Neuronal stem cell (in vitro differentiated cells): ENCODE data around the gene PCBP3.

Experiments
- DNase-seq: peaks from one replicate; pipeline ENCODE4 v3.0.0-alpha.2; 2013; ENCODE audit warnings: low spot score
- H2AFZ ChIP-seq: one replicate; pipeline ENCODE4 v1.6.1; 2013; ENCODE audit warnings: mild to moderate bottlenecking, low read length, inconsistent platforms
- H2AK5ac ChIP-seq: 2 replicates; pipeline ENCODE4 v1.6.1; 2013; ENCODE audit warnings: low read depth, mild to moderate bottlenecking, inconsistent platforms, low read length, moderate library complexity, mixed read lengths
- H2BK120ac ChIP-seq: 2 replicates; pipeline ENCODE4 v1.6.1; 2013; ENCODE audit warnings: low read depth, mild to moderate bottlenecking, inconsistent platforms, low read length, moderate library complexity, mixed read lengths
- H2BK12ac ChIP-seq: one replicate; pipeline ENCODE4 v1.6.1; 2013; ENCODE audit warnings: low read length, inconsistent platforms
- H2BK15ac ChIP-seq: 2 replicates; pipeline ENCODE4 v1.6.1; 2013; ENCODE audit warnings: mild to moderate bottlenecking, low read length, inconsistent platforms, mixed read lengths
- H2BK5ac ChIP-seq: one replicate; pipeline ENCODE4 v1.6.1; 2013; ENCODE audit warnings: inconsistent platforms, mild to moderate bottlenecking, low read length, moderate library complexity
- H3K14ac ChIP-seq: one replicate; pipeline ENCODE4 v1.6.1; 2013; ENCODE audit warnings: low read length, inconsistent platforms
- H3K18ac ChIP-seq: 2 replicates; pipeline ENCODE4 v1.6.1; 2013; ENCODE audit warnings: low read length, inconsistent platforms
- H3K23ac ChIP-seq: 2 replicates; pipeline ENCODE4 v1.6.1; 2013; ENCODE audit warnings: low read depth, mild to moderate bottlenecking, mixed read lengths, low read length, inconsistent platforms; ENCODE audit not compliant: poor library complexity
- H3K27ac ChIP-seq: replicated peaks from 3 replicates; pipeline ENCODE4 v1.5.1; 2013; ENCODE audit warnings: low read length, inconsistent platforms
- H3K27me3 ChIP-seq, 3 experiments: 2 replicates each; pipeline ENCODE4 v1.6.1; 2013; ENCODE audit warnings: low read length in 3 of 3, mild to moderate bottlenecking in 2 of 3, inconsistent platforms in 1 of 3, low read depth in 1 of 3, mixed read lengths in 1 of 3, moderate library complexity in 1 of 3; ENCODE audit not compliant: control insufficient read depth in 3 of 3, insufficient read depth in 3 of 3
- H3K36me3 ChIP-seq, 2 donors: replicated peaks in 1 of 2; 2 replicates each; pipeline ENCODE4 v1.6.1; 2013; ENCODE audit warnings: low read length in 2 of 2; ENCODE audit not compliant: control insufficient read depth in 2 of 2, insufficient read depth in 2 of 2
- H3K4ac ChIP-seq: 2 replicates; pipeline ENCODE4 v1.6.1; 2013; ENCODE audit warnings: inconsistent platforms, mild to moderate bottlenecking, low read length, moderate library complexity
- H3K4me1 ChIP-seq, 2 donors: 1 replicate in 1 of 2; 2 replicates in 1 of 2; pipeline ENCODE4 v1.6.1; 2013; ENCODE audit warnings: low read length in 2 of 2, low read depth in 1 of 2; ENCODE audit not compliant: control insufficient read depth in 2 of 2, insufficient read depth in 1 of 2
- H3K4me2 ChIP-seq: one replicate; pipeline ENCODE4 v1.6.1; 2013; ENCODE audit warnings: mild to moderate bottlenecking, low read length, inconsistent platforms; ENCODE audit not compliant: insufficient read depth, poor library complexity, severe bottlenecking
- H3K4me3 ChIP-seq, 2 donors: 2 replicates each; pipeline ENCODE4 v1.5.1; 2013; ENCODE audit warnings: low read length in 2 of 2, mild to moderate bottlenecking in 2 of 2, inconsistent platforms in 1 of 2, moderate library complexity in 1 of 2
- H3K79me1 ChIP-seq: one replicate; pipeline ENCODE4 v1.6.1; 2013; ENCODE audit warnings: low read depth, mild to moderate bottlenecking, inconsistent platforms, low read length, moderate library complexity
- H3K9ac ChIP-seq: one replicate; pipeline ENCODE4 v1.6.1; 2013; ENCODE audit warnings: mild to moderate bottlenecking, low read depth, low read length, inconsistent platforms; ENCODE audit not compliant: poor library complexity
- H3K9me3 ChIP-seq, 2 donors: replicated peaks in 1 of 2; 2 replicates each; pipeline versions ENCODE3 to v1.6.1; 2013; ENCODE audit warnings: low read length in 2 of 2, mild to moderate bottlenecking in 2 of 2, inconsistent platforms in 1 of 2, low read depth in 1 of 2, mixed read lengths in 1 of 2, moderate library complexity in 1 of 2; ENCODE audit not compliant: control insufficient read depth in 2 of 2, insufficient read depth in 1 of 2
- H4K8ac ChIP-seq: one replicate; pipeline ENCODE4 v1.6.1; 2013; ENCODE audit warnings: low read depth, mild to moderate bottlenecking, inconsistent platforms, low read length, moderate library complexity
- H4K91ac ChIP-seq: one replicate; pipeline ENCODE4 v1.6.1; 2013; ENCODE audit warnings: low read length, low read depth, mild to moderate bottlenecking, inconsistent platforms; ENCODE audit not compliant: poor library complexity
- WGBS, 2 donors: extraction: QIAGEN DNeasy Blood & Tissue Kit; methylation state at CpG; one replicate each; pipeline ENCODE4 v1.1.7; 2013; ENCODE audit warnings: missing lambda C conversion rate in 2 of 2, mixed read lengths in 1 of 2; ENCODE audit not compliant: insufficient read length in 2 of 2, insufficient replicate concordance in 1 of 2; ENCODE audit errors: extremely low coverage in 2 of 2; 5-methylcytosine and 5-hydroxymethylcytosine counted together

The PCBP3 gene

DNA sequence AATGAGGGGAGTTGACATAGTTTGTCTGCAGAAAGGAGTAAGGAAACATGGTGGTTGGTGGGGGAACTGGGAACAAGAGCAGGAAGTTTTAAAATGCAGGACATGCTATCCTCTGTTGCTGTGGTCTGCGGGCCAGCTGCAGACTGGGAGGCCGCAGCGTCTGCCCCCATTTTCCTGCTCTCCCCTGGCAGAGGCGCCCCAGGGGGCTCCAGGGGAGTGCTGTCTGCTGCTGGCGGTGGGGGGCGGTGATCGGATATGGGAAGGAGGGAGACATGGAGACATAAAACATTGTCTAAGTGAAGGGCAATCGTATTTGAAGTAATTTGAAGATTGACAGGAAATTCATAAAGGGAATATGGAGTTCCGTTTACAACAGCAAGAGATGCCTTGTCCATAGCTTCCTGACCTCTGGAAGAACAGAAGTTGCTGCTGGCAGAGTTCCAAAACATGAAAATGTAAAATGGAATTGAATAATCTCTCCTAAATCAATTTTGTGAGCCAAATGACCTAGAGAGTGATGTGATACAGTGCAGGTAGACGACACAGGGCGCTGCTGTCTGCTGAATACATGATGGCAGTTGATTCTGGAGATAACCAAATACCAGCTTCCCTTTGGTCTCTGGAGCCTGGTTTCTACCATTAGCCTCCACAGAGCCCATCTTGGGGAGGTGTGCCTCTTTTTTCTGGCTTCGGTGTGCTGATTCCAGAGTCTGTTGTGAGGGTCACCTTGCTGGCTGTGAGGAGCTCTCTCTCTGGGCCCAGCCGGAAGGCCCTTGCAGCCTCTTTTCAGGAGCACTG lies 61.0 kb downstream of the PCBP3 start:
- no peak overlapping the region for H2BK15ac ChIP-seq
- no peak overlapping the region for H4K91ac ChIP-seq
- H3K27ac ChIP-seq, result no peak overlapping the region
- no peaks in the 10 kb centered on the region for H3K4me1 ChIP-seq
- no peak for DNase-seq
- H3K23ac ChIP-seq, result no peak overlapping the region
- no peak overlapping the region for H3K14ac ChIP-seq
- no peak overlapping the region for H2BK120ac ChIP-seq
- 100% methylated on average over 3 of the region's 13 CpGs; no CpG with 5 or more reads in 1 of the 2 donors for WGBS, 2 donors
- H3K79me1 ChIP-seq, result peaks cover 3% of the 10 kb centered on the region
- no peaks in the 10 kb centered on the region for H3K36me3 ChIP-seq
- H3K9me3 ChIP-seq, result no peaks in the 10 kb centered on the region
- H3K4ac ChIP-seq, result no peak overlapping the region
- H2AK5ac ChIP-seq, result no peak overlapping the region
- no peak overlapping the region for H2BK5ac ChIP-seq
- H3K9ac ChIP-seq, result no peak overlapping the region
- H4K8ac ChIP-seq, result no peak overlapping the region
- H3K18ac ChIP-seq, result no peak overlapping the region
- no peak overlapping the region for H3K4me2 ChIP-seq
- no peak overlapping the region for H3K4me3 ChIP-seq
- no peak overlapping the region for H2BK12ac ChIP-seq
- no peak overlapping the region for H2AFZ ChIP-seq
- H3K27me3 ChIP-seq, result peaks cover 0 to 8% (median 0%) of the 10 kb centered on the region in 3 experiments

DNA sequence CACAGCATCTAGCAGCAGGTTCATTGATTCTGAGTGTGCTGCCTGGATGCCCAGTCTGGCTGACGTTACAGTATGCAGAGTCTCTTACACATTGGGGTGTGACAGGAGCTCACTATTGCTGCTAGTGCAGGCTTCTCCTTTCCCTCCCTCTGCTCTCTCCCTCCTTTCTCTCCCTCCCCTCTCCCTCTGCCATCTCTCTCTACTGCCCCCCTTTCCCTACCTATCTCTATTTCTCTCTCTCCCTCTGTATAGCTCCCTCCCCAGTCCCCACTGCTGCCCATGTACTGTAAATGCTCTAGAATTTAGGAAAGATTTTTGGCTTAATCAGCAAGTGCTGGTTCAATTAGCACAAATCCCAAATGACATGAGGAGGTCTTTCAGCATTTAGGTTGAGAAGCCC lies 62.8 kb downstream of the PCBP3 start:
- Histone ChIP-seq H3K23ac (no peak overlapping the region), H4K8ac (no peak overlapping the region), H3K18ac (no peak overlapping the region), H4K91ac (no peak overlapping the region), H2BK15ac (no peak overlapping the region), H3K4me3 (no peak overlapping the region), H3K4me2 (no peak overlapping the region), H3K27ac (no peak overlapping the region), H3K9ac (no peak overlapping the region), H3K4me1 (no peaks in the 10 kb centered on the region), H3K27me3 (peaks cover 0 to 3% (median 0%) of the 10 kb centered on the region in 3 experiments), H3K36me3 (no peaks in the 10 kb centered on the region), H2AFZ (no peak overlapping the region), H2BK5ac (no peak overlapping the region), H3K4ac (no peak overlapping the region), H3K9me3 (no peaks in the 10 kb centered on the region), H3K79me1 (peaks cover 3% of the 10 kb centered on the region), H3K14ac (peak overlapping the region; percentile 48), H2BK12ac (no peak overlapping the region), H2BK120ac (no peak overlapping the region), H2AK5ac (no peak overlapping the region)
- no peak for DNase-seq
- WGBS, 2 donors, result no CpG with 5 or more reads among the region's 1 CpG

DNA sequence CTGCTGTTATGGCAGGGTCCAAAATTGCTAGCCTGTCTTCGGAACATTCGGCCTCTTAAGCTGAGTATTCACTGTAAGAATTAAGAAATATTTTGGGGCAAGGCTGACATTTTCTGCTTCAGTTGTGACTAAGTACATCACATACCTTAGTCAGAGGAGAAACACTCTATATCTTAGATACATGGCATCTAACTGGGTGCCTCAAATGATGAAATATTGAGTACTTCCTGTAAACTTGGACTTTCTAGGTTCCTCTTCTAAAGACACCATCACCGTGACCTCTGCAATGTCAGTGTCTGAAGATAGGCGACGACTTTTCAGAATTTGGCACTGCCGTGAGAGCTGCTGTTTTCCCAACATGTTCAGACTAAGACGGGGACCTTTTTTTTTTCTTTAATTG lies 65.6 kb downstream of the PCBP3 start:
- no peak overlapping the region for H2BK5ac ChIP-seq
- H3K36me3 ChIP-seq, result no peaks in the 10 kb centered on the region
- H2BK15ac ChIP-seq, result no peak overlapping the region
- no peak overlapping the region for H2BK120ac ChIP-seq
- H4K8ac ChIP-seq, result no peak overlapping the region
- no peak overlapping the region for H2AK5ac ChIP-seq
- peaks cover 0 to 3% (median 0%) of the 10 kb centered on the region in 3 experiments for H3K27me3 ChIP-seq
- H3K9me3 ChIP-seq, result no peaks in the 10 kb centered on the region
- H3K14ac ChIP-seq, result peak overlapping the region; percentile 40
- H3K9ac ChIP-seq, result no peak overlapping the region
- H3K79me1 ChIP-seq, result peaks cover 3% of the 10 kb centered on the region
- no peak overlapping the region for H3K4me2 ChIP-seq
- H3K4me3 ChIP-seq, result no peak overlapping the region
- no peak overlapping the region for H3K18ac ChIP-seq
- peaks cover 0 to 2% of the 10 kb centered on the region in 2 donors for H3K4me1 ChIP-seq
- no peak for DNase-seq
- H2BK12ac ChIP-seq, result no peak overlapping the region
- no peak overlapping the region for H3K27ac ChIP-seq
- no peak overlapping the region for H4K91ac ChIP-seq
- no peak overlapping the region for H3K23ac ChIP-seq
- H3K4ac ChIP-seq, result no peak overlapping the region
- H2AFZ ChIP-seq, result no peak overlapping the region
- no CpG with 5 or more reads among the region's 7 CpGs for WGBS, 2 donors

DNA sequence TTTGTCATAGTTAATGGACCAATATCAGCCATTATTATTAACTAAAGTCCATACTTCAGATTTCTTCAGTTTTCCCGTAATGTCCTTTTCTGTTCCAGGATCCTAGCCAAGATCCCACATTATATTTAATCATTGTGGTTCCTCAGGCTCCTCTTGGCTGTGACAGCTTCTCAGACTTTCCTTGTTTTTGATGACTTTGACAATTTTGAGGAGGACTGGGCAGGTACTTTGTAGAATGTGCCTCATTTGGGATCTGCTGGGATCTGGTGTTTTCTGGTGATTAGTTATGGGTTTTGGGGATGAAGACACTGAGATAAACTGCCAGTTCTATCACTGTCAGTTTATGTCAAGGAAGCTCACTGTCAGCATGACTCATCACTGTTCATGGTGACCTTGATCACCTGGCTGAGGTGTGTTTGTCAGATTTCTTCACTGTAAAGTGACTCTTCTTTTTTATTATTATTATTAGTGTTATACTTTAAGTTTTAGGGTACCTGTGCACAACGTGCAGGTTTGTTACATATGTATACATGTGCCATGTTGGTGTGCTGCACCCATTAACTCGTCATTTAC lies 66.3 kb downstream of the PCBP3 start:
- no peak overlapping the region for H3K18ac ChIP-seq
- H3K4me3 ChIP-seq, result no peak overlapping the region
- DNase-seq, result no peak
- peaks cover 3% of the 10 kb centered on the region for H3K79me1 ChIP-seq
- no peak overlapping the region for H2BK5ac ChIP-seq
- no peak overlapping the region for H2BK15ac ChIP-seq
- WGBS, 2 donors, result no CpG with 5 or more reads among the region's 3 CpGs
- H3K27me3 ChIP-seq, result peaks cover 0 to 3% (median 0%) of the 10 kb centered on the region in 3 experiments
- no peak overlapping the region for H2AK5ac ChIP-seq
- H2BK12ac ChIP-seq, result no peak overlapping the region
- no peak overlapping the region for H4K8ac ChIP-seq
- H3K4ac ChIP-seq, result no peak overlapping the region
- no peak overlapping the region for H3K23ac ChIP-seq
- H3K4me1 ChIP-seq, result peaks cover 0 to 2% of the 10 kb centered on the region in 2 donors
- no peaks in the 10 kb centered on the region for H3K9me3 ChIP-seq
- no peak overlapping the region for H3K9ac ChIP-seq
- H4K91ac ChIP-seq, result no peak overlapping the region
- H2AFZ ChIP-seq, result no peak overlapping the region
- H3K36me3 ChIP-seq, result no peaks in the 10 kb centered on the region
- H3K27ac ChIP-seq, result no peak overlapping the region
- no peak overlapping the region for H2BK120ac ChIP-seq
- H3K14ac ChIP-seq, result no peak overlapping the region
- H3K4me2 ChIP-seq, result no peak overlapping the region
